IPS-15b (cell line): Measurements from ENCODE around the gene TXNDC17.
"Not testable (repeated sequence)": the region's sequence is repeated elsewhere in the genome, so short reads cannot be mapped to it uniquely, and the experiment has no call there.

Source experiments
- H3K27me3 ChIP-seq: one replicate; pipeline ENCODE4 v1.6.1; 2013; ENCODE audit warnings: low read length; ENCODE audit not compliant: control insufficient read depth, insufficient read depth
- H3K36me3 ChIP-seq: one replicate; pipeline ENCODE4 v1.6.1; 2013; ENCODE audit warnings: low read length; ENCODE audit not compliant: control insufficient read depth, insufficient read depth
- H3K4me1 ChIP-seq: one replicate; pipeline ENCODE4 v1.6.1; 2013; ENCODE audit warnings: mild to moderate bottlenecking, low read length; ENCODE audit not compliant: control insufficient read depth, insufficient read depth
- H3K4me3 ChIP-seq: one replicate; pipeline ENCODE4 v1.5.1; 2013; ENCODE audit warnings: low read depth, low read length
- H3K9ac ChIP-seq: one replicate; pipeline ENCODE4 v1.6.1; 2013; ENCODE audit warnings: low read depth, mild to moderate bottlenecking, low read length
- H3K9me3 ChIP-seq: one replicate; pipeline ENCODE4 v1.6.1; 2013; ENCODE audit warnings: mild to moderate bottlenecking, low read length; ENCODE audit not compliant: control insufficient read depth, insufficient read depth

TXNDC17 gene

DNA sequence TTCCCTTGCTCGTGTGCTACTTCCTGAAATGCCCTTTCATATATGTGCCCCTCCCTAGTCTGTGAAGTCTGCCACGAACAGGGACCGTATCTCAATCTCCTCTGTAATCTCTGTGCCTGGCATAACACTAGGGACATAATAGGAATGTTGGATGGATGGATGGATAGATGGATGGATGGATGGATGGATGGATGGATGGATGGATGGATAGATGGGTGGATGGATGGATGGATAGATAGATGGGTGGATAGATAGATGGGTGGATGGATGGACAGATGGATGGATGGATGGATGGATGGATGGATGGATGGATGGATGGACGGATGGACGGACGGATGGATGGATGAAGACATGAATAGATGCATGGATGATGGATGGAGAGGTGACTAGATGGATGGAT is 51.1 kb downstream of the TXNDC17 start:
- not testable (repeated sequence) for H3K9ac ChIP-seq, H3K9me3 ChIP-seq, H3K27me3 ChIP-seq, H3K4me3 ChIP-seq, H3K4me1 ChIP-seq, H3K36me3 ChIP-seq
